ENCODE results near the gene ABHD18.
"Not testable (repeated sequence)": the region's sequence is repeated elsewhere in the genome, so short reads cannot be mapped to it uniquely, and the experiment has no call there.

Gene ABHD18

DNA sequence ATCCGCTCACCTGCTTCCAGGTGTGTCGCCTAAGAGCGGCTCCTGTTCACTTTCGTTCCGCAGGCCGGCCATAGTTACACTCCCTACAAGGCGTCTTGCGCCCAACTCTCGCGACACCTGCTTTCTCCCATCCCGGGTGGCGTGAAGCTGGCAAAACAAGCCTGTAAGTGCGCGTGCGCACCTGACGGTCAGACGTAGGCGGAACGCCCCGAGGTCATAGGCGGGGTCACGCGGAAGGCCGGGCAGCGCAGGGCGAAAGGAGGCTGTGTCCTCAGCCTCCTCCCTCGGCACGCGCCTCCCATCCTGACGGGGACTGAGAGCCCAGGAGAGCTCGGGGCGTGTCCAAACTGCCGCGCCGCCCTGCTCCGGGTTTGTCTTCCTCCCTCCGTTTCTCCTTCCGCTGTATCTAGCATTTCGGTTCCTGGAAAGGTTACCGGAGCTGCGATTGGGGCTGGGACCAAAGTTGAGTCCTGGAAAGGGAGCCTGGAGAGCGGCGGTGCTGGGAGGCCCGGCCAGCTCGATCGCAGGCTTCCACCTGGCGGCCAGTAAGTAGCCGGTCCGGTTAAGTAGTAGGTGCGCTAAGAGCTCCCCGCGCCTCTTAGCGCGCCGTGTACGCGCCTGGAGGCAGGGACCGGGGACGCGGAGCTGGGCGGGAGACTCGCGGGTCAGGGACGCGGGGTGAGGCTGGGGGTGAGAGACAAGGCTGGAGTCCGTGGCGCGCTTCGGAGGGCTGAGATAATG lies at the start of gene ABHD18, which contains the start of gene MFSD8:
ABHD18 (plus strand) TSS at position 345 of the 741 bp plus-strand sequence. CDS start 17,550 bp downstream, outside the sequence.
MFSD8 (minus strand) TSS at position 112 of the 741 bp plus-strand sequence; CDS start at position 72, 40 bp downstream.
- peak; percentile 93 to 97 for DNase-seq (ENCODE audit: low read depth in 2 of 2)

DNA sequence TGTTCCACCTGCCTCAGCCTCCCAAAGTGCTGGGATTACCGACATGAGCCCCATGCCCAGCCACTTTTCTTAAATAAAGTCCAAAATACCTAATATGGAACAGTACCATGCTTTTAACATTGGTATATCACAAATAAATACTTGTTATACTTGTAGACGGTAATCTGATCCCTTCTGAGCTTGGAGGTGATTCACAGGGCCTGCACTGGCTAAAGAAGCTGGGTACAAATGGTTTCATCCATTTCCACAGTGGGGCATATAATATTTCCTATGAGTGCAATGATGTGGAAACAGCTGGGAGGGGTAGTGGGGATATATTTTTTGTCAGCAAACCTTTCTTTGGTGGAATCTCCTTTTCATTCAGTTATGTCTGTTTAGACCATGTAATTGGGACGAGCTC lies 48.7 kb upstream of the ABHD18 start:
- no peak for DNase-seq (ENCODE audit: low read depth in 2 of 2)

DNA sequence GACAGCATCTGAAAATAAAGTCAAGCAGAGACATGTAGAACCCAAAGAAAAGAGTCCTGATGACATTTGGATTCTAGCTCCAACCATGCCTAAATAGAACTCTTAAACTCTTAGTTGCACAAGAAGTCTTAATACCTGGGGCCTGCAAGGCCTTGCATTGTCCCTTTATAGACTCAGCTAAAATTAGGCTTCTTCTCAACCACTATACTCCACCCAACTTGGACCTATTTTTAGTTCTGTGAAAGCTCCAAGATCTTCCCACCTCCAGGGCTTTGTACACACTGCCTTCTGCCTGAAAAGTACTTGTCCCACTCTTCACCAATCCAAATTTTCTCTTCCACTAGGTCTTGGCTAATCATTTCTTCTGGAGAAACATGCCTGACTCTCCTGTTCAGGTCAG lies 48.1 kb upstream of the ABHD18 start:
- no peak for DNase-seq (ENCODE audit: low read depth in 2 of 2)

DNA sequence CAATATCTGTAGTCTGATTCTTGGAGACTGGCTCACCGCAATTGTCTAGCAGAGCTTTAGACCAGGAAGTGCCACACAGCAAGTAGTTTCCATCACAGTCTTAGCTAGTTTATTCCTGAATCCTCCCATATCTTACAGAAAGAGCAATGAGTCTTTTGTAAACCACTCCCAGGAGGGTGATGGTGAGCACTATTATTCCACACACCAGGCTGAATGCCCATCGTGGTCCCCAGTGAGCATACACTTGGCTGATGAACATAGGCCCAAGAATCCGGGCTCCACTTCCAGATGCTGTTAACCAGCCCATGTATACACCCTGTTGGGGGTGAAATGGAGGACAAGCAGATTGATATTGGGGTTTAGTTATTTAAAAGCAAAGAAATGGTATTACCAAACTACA lies 44.7 kb upstream of the ABHD18 start:
- no peak for DNase-seq (ENCODE audit: low read depth in 2 of 2)

DNA sequence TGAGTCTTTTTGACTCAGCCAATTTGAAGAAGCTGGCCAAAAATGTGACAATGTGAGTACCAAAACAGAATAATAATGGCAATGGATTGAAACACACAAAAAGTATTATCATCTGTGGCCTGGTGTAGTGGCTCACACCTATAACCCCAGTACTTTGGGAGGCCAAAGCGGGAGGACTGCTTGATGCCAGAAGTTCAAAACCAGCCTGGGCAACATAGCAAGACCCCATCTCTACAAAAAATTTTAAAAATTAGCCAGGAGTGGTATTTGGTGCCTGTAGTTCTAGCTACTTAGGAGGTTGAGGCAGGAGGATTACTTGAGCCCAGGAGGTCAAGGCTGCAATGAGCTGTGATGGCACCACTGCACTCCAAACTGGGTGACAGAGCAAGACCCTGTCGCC lies 43.0 kb upstream of the ABHD18 start:
- DNase-seq (ENCODE audit: low read depth in 2 of 2): no peak

DNA sequence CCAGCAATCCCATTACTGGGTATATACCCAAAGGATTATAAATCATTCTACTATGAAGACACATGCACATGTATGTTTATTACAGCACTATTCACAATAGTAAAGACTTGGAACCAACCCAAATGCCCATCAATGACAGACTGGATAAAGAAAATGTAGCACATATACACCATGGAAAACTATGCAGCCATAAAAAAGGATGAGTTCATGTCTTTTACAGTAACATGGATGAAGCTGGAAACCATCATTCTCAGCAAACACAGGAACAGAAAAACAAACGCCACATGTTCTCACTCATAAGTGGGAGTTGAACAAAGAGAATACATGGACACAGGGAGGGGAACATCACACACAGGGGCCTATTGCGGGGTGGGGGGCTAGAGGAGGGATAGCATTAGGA lies 39.5 kb upstream of the ABHD18 start:
- not testable (repeated sequence) for DNase-seq (ENCODE audit: low read depth in 2 of 2)

DNA sequence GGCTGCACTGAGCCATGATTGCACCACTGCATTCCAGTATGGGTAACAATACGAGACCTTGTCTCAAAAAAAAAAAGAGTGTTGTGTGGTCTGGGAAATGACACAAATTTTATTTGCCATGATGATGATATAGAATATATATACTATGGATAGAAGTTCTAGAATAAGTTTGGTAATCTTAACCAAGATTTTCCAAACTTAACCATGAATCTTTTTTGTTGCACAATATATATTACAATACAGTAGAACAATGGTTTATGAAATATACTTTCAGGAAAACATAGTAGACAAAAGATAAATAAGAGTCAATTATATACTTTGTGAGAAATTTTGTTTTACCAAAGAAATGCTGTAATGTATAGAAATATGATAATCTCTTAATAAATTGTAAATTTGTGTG lies 35.0 kb upstream of the ABHD18 start:
- no peak for DNase-seq (ENCODE audit: low read depth in 2 of 2)

DNA sequence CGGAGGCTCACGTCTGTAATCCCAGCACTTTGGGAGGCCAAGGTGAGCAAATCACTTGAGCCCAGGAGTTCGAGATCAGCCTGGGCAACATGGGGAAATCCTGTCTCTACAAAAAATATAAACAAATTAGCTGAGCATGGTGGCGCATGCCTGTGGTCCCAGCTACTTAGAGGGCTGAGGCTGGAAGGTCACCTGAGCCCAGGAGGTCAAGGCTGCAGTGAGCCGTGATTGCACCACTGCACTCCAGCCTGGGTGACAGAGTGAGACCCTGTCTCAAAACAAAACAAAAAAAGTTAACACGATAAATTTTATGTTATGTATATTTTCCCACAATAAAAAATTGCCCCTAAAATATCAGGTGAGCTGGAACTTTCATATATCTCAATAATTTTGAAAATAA lies 33.4 kb upstream of the ABHD18 start:
- DNase-seq (ENCODE audit: low read depth in 2 of 2): not testable (repeated sequence)

DNA sequence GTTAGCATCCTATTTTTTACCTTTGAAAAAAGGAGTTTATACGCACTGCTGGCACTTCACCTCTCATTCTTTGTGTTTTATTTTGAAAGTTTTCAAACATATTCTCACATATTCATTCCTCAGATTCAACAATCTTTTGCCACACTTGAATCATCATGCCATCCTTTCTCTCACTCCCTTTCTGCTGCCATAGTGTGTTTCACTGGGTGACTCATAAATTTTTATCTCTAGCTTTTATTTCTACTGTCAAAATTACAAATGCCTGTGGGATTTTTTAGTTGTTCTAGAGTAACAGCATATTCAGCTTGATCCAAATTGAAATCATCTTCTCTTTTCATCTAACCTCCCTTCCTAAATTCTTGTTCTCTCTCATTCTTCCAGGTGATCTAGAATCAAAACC lies 28.2 kb upstream of the ABHD18 start:
- no peak for DNase-seq (ENCODE audit: low read depth in 2 of 2)

DNA sequence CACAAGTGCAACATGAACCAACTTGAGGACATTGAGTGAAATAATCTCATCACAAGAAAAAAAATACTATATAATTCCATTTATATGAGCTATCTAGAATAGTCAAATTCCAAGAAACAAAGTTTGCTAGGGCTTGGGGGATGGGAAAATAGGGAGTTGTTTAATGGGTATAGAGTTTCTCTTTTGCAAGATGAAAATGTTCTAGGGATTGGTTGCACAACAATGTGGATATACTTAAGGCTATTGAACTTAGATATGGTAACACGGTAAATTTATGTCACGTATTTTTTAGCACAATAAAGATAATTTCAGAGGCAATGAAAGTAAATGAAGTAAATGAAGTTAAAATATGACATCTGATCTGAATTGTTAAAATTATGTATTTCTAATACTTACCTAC lies 8.1 kb upstream of the ABHD18 start:
- no peak for DNase-seq (ENCODE audit: low read depth in 2 of 2)

DNA sequence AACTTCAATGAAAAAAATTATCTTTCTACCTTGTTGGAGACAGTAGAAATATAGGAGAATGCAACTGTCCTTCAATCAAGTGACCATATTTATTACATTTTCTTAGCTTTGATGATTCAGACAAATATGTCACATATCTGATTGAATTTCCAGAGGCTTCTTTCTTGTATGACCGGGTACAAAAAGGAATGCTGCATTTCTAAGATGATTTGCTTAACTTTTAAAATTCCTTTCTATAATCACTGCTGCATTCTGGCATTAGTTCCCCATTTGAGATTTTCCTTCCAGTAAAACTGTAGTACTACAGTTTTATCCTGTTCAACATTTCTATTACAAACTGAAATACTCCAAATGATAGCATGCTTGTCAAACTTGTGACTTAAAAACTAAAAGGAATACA lies 5.4 kb upstream of the ABHD18 start:
- DNase-seq (ENCODE audit: low read depth in 2 of 2): no peak

DNA sequence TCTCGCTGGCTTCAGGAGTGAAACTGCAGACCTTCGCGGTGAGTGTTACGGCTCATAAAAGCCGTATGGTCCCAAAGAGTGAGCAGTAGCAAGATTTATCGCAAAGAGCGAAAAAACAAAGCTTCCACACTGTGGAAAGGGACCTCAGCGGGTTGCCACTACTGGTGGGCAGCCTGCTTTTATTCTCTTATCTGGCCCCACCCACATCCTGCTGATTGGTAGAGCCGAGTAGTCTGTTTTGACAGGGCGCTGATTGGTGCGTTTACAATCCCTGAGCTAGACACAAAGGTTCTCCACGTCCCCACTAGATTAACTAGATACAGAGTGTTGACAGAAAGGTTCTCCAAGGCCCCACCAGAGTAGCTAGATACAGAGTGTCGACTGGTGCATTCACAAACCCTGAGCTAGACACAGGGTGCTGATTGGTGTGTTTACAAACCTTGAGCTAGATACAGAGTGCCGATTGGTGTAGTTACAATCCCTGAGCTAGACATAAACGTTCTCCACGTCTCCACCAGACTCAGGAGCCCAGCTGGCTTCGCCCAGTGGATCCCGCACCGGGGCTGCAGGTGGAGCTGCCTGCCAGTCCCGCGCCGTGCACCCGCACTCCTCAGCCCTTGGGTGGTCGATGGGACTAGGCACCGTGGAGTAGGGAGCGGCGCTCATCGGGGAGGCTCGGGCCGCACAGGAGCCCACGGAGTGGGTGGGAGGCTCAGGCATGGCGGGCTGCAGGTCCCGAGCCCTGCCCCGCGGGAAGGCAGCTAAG lies 1.4 kb upstream of the ABHD18 start:
- DNase-seq (ENCODE audit: low read depth in 2 of 2): not testable (repeated sequence)

DNA sequence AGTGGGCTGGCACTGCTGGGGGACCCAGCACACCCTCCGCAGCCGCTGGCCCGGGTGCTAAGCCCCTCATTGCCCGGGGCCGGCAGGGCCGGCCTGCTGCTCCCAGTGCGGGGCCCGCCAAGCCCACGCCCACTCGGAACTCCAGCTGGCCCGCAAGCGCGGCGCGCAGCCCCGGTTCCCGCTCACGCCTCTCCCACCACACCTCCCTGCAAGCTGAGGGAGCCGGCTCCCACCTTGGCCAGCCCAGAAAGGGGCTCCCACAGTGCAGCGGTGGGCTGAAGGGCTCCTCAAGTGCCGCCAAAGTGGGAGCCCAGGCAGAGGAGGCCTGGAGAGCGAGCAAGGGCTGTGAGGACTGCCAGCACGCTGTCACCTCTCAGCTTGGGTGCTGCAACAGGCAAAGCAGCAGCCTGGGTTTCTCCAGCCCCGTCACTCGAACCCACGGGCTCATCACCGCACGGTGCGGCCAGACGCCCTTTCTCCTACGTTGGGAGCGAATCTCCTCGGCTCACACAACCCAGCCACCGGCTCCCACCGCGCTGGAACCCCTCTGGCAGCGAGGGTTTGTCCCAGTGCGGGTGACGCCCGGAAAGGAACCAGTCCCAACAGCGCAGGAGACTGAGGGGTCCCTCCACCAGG lies 662 bp upstream of the ABHD18 start:
- peak; percentile 0 to 7 for DNase-seq (ENCODE audit: low read depth in 2 of 2)

DNA sequence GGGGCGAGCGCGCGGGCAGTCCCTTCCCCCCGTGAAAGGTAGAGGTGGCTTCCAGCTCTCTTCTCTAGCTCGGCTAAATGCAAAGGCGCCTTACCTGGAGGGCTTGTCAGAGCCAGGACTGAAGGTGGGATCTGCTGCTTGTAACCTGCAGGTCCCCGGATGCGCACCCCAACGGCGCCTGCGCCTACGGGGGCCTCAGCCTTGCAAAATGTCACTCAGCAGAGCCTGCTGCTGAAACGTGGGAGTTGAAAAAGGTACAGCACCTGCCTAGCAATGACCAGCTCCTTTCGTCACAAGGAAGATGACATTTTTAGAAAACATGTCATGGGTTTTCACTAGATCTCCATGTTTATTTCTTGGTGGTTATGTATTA lies 583 bp downstream of the ABHD18 start:
- DNase-seq (ENCODE audit: low read depth in 2 of 2): peak; percentile 8 to 48

DNA sequence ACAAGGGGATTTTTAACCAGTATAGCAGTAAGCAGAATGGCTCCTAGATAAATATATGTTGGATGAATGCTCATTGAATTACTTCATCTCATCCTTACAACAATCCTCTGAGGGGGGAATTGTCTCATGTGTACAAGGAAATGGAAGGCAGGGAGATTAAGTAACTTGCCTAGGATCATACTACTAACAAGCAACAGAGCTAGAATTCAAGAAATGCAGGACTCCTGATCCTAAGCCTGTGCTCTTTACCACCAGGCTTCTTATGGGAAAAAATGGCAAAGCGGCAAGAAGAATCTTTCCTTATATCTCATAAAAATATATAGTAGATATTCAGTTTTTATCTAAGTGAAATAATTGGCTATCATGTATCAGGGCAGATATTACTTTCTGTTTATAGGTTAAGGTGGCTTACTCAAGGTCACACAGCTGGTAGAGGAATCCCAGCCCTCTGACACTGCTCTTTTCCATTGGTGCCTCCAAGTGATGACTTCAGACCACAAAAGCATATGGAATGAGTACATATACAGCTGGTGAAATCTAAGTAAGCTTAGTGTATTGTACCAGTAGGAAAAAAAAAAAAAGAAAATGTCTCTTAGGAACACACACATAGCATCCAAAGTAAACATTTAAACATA lies 2.1 kb downstream of the ABHD18 start:
- DNase-seq (ENCODE audit: low read depth in 2 of 2): no peak

DNA sequence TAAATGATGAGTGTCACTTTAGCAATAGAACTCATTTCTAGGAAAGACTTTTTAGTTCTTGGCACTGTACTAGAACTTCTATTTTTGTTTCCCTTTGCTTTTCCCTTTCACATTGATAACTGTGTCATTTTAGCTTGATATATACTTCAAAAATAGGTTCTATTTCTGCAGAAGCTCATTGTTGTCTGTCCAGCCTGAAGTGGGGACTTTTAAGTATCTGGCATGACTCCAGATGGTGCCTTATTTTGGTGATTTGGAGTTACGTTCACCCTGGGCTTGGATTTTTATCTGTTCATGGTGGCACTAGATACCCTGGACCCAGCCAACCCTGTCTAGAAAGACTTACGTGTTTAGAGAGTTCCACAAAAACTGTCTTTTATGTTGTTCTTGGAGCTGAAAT lies 3.4 kb downstream of the ABHD18 start:
- DNase-seq (ENCODE audit: low read depth in 2 of 2): no peak

DNA sequence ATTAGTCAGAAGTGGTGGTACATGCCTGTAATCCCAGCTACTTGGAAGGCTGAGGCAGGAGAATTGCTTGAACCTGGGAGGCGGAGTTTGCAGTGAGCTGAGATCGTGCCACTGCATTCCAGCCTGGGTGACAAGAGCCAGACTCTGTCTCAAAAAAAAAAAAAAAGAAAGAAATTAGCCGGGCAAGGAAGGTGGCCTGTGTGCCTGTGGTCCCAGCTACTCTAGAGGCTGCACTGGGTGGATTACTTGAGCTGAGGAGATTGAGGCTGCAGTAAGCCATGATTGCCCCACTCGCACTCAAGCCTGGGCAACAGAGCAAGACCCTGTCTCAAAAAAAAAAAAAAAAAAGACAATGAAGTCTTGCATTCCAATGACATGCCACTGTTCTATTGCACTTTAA lies 5.7 kb downstream of the ABHD18 start:
- not testable (repeated sequence) for DNase-seq (ENCODE audit: low read depth in 2 of 2)

DNA sequence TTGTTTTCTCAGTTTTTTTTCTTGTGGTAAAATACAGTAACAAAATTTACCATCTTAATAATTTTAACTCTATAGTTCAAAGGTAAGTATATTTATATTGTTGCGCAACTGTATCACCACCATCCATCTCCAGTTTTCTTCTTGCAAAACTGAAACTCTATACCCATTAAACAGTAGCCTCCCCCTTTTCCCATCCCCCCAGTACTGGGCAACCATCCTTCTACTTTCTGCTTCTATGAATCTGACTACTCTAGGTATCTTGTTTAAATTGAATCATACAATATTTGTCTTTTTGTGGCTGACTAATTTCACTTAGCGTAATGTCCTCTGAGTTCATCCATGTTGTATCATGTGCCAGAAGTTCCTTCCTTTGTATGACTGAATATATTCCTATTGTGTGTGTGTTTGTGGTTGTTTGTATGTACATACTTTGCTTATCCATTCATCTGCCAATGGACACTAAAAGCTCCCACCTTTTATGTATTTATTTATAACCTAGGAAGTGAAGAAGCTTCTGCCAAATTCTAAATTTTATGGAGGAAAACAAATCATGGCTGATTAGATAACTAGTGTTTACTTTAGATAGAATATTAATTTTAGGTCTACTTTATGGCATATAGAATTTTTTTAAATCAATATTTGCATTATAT lies 10.0 kb downstream of the ABHD18 start:
- no peak for DNase-seq (ENCODE audit: low read depth in 2 of 2)

DNA sequence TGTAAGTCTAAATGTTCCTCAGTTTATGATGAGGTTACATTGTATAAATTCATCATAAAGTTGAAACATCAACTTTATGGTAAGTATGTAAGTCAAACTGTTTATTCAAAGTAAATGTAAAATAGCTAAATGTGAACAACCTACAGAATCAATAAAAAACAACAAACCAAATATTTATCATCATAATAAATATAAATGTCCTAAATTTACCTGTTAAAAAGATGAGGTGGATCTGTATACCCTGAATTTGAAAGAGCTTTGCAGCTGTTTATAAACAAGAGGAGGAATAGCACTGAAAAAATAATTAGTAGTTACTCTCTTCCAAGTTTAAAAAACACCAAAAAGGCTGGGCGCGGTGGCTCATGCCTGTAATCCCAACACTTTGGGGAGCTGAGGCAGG lies 13.7 kb downstream of the ABHD18 start:
- no peak for DNase-seq (ENCODE audit: low read depth in 2 of 2)

DNA sequence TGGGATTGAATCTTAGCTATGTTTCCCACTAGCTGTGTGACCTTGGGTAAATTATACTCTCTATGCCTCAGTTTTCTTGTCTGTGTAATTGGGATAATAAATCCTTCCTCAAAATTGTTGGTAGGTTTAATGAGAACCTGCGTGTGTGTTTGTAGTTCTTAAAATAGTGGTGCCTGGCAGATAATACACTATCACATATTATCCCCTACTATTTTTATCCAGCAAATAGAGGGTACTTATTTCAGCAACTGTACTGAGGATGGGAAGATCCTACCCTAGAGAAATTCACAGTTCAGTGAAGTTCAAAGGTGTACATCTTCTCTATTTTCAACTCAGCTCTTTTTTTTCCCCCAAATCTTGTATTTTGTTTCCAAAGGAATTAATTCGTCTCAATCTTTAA lies 17.2 kb downstream of the ABHD18 start:
- DNase-seq (ENCODE audit: low read depth in 2 of 2): no peak

DNA sequence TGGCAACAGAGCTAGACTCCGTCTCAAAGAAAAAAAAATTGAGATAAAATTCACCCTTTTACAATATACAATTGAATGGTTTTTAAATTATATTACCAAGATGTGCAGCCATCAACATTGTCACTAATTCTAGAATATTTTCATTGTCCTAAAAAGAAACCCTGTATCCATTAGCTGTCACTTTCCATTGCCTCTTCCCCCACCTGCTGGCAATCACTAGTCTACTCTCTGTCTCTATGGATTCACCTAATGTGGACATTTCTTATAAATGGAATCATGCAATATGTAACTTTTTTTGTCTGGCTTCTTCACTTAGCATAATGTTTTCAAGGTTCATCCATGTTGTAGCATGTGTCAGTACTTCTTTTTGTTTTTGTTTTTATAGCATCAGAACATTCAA lies 20.8 kb downstream of the ABHD18 start:
- DNase-seq (ENCODE audit: low read depth in 2 of 2): no peak

DNA sequence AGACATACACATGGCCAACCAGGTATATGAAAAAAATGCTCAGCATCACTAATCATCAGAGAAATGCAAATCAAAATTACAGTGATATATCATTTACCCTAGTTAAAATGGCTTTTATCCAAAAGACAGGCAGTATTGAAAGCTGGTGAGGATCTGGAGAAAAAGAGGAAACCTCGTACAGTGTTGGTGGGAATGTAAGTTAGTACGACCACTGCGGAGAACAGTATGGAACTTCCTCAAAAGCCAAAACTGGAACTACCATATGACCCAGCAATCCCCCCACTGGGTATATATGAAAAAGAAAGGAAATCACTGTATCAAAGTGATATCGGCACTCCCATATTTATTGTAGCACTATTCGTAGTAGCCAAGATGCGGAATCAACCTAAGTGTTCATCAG lies 23.4 kb downstream of the ABHD18 start:
- DNase-seq (ENCODE audit: low read depth in 2 of 2): no peak
